Measurements from ENCODE around the gene EEF1E1.

- TF ChIP-seq, protein P1, sequence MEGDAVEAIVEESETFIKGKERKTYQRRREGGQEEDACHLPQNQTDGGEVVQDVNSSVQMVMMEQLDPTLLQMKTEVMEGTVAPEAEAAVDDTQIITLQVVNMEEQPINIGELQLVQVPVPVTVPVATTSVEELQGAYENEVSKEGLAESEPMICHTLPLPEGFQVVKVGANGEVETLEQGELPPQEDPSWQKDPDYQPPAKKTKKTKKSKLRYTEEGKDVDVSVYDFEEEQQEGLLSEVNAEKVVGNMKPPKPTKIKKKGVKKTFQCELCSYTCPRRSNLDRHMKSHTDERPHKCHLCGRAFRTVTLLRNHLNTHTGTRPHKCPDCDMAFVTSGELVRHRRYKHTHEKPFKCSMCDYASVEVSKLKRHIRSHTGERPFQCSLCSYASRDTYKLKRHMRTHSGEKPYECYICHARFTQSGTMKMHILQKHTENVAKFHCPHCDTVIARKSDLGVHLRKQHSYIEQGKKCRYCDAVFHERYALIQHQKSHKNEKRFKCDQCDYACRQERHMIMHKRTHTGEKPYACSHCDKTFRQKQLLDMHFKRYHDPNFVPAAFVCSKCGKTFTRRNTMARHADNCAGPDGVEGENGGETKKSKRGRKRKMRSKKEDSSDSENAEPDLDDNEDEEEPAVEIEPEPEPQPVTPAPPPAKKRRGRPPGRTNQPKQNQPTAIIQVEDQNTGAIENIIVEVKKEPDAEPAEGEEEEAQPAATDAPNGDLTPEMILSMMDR (IDR thresholded peaks at IDR 0.05) = no peak
- no peak for TF ChIP-seq POLR2A (IDR thresholded peaks at IDR 0.05)
These were observed 28.6 kb downstream of the EEF1E1 start for GRCh38 chr6:8073758-8074157.
